Adrenal gland (tissue), 19 donors: Measurements from ENCODE around the gene TIAL1. TPM values are rescaled to one million over a fixed set of nuclear protein-coding genes. Genes with fewer than 3 reads are reported as not detected.
A peak's percentile ranks its signal among the peaks of the same experiment; 100 is the strongest.

Experiments used
- DNase-seq, 7 donors: peaks; one replicate each; pipeline ENCODE4 v3.0.0-alpha.2; 2019 to 2020
- H3K27ac ChIP-seq, 5 donors: fragments of 200-600 bp; sonication (generic) in 4 of 5; 1 replicate in 3 of 5; 2 replicates in 2 of 5; pipeline versions ENCODE4 v1.5.1 to v1.8.0; 2016 to 2020; ENCODE audit warnings: mild to moderate bottlenecking in 1 of 5
- H3K27me3 ChIP-seq: fragments of 200-600 bp; 2 replicates; pipeline ENCODE4 v1.8.0; 2021
- H3K36me3 ChIP-seq, 2 donors: fragments of 200-600 bp; replicated peaks in 1 of 2; 1 replicate in 1 of 2; 2 replicates in 1 of 2; pipeline versions ENCODE4 v1.5.1 to v1.8.0; 2018 to 2022
- H3K4me1 ChIP-seq, 2 donors: fragments of 200-600 bp; replicated peaks in 1 of 2; 1 replicate in 1 of 2; 2 replicates in 1 of 2; pipeline versions ENCODE4 v1.5.1 to v1.8.0; 2018 to 2021
- H3K4me3 ChIP-seq, 4 donors: fragments of 200-600 bp; sonication (generic) in 3 of 4; one replicate each; pipeline ENCODE4 v1.5.1; 2016 to 2018
- H3K9me3 ChIP-seq, 3 donors: fragments of 200-600 bp; sonication (generic) in 1 of 3; replicated peaks in 1 of 3; 1 replicate in 2 of 3; 2 replicates in 1 of 3; pipeline versions ENCODE4 v1.5.1 to v1.8.0; 2016 to 2021
- POLR2A ChIP-seq, 2 donors: fragments of 450-650 bp; IDR thresholded peaks; one replicate each; pipeline ENCODE4 v1.6.1; 2017; ENCODE audit warnings: antibody characterized with exemption in 2 of 2, mild to moderate bottlenecking in 2 of 2, moderate library complexity in 1 of 2
- WGBS, 4 donors: extraction: QIAGEN DNeasy Blood & Tissue Kit in 2 of 4; methylation state at CpG; one replicate each; pipeline versions ENCODE4 v1.1.5 to v1.1.7; 2013 to 2017; 5-methylcytosine and 5-hydroxymethylcytosine counted together
- intact Hi-C, 2 donors: fragments of 100-400 bp; cut with DNase I; formaldehyde crosslinking; loops; one replicate each; pipeline versions ENCODE4 v1.14.1 to v1.15.0; 2022 to 2023
- long read RNA-seq, 10 donors: library from polyadenylated mRNA in 3 of 10; unstranded in 2 of 10; stranded (forward) in 1 of 10; transcript quantifications; one replicate each; pipeline ENCODE4 v2.0.0 and lab custom pipeline, GENCODE V29; 2021 to 2026
- polyA plus RNA-seq, 3 donors: library from polyadenylated mRNA; stranded (reverse); fragments of 200-250 nt in 2 of 3; fragments of 350-450 nt in 1 of 3; fragmentation: Illumina TruSeq in 1 of 3; extraction: RNeasy Lipid Tissue Mini Kit (QIAGEN cat#74804) in 1 of 3; gene quantifications; one replicate each; pipeline ENCODE4 v1.2.3, GENCODE V29; 2013 to 2014
- total RNA-seq, 9 donors: library from RNA; depleted of rRNA in 4 of 9; stranded (reverse); fragments of >200 nt in 4 of 9; fragments of 120-200 nt in 1 of 9; fragmentation: NEBNext Ultra II Directional in 1 of 9; extraction: Animal tissue kit (Norgen Biotek cat#: 25700) in 1 of 9; gene quantifications; one replicate each; pipeline versions ENCODE4 v1.1.0 to v1.2.4, GENCODE V29; 2013 to 2023
- TF ChIP-seq, protein P1 (sequence below), 6 experiments: fragments of 450-650 bp in 4 of 6; fragments of 200-600 bp in 2 of 6; sonication (generic) in 1 of 6; IDR thresholded peaks; 1 replicate in 5 of 6; 2 replicates in 1 of 6; pipeline versions ENCODE4 v1.5.1 to v1.8.0; 2016 to 2021; ENCODE audit warnings: antibody characterized with exemption in 6 of 6, mild to moderate bottlenecking in 2 of 6, moderate library complexity in 1 of 6
- donor health status: healthy with polysubstance abuse.
- donor health status: Bipolar disorder and iron deficiency.
- donor health status: DM: yes; HTN: yes; CAD: no.
- donor health status: DM: no; HTN: no; CAD: no.
- donor health status: DM: no; HTN: no; CAD: no.
- donor health status: DM: yes; HTN: yes; CAD: no.

The TIAL1 gene, protein sequence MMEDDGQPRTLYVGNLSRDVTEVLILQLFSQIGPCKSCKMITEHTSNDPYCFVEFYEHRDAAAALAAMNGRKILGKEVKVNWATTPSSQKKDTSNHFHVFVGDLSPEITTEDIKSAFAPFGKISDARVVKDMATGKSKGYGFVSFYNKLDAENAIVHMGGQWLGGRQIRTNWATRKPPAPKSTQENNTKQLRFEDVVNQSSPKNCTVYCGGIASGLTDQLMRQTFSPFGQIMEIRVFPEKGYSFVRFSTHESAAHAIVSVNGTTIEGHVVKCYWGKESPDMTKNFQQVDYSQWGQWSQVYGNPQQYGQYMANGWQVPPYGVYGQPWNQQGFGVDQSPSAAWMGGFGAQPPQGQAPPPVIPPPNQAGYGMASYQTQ
- total RNA-seq (10 to 100 TPM; 30.7 to 99.8 (median 70.4) TPM), polyA plus RNA-seq (10 to 100 TPM; 45.4 to 92.6 (median 47.8) TPM)
- long read RNA-seq, donor 1, full-length matches to known transcripts: 10 of 10 reads
- long read RNA-seq, donor 1, partial matches to known transcripts: 0 of 10 reads
- long read RNA-seq, donor 1, other reads (novel, unspliced or antisense): 0 of 10 reads
- long read RNA-seq, donor 2, partial matches to known transcripts: 0 of 3 reads
- long read RNA-seq, donor 2, other reads (novel, unspliced or antisense): 0 of 3 reads
- long read RNA-seq, donor 3, full-length matches to known transcripts: 9 of 16 reads
- long read RNA-seq, donor 3, partial matches to known transcripts: 7 of 16 reads
- long read RNA-seq, donor 3, other reads (novel, unspliced or antisense): 0 of 16 reads
- long read RNA-seq, donor 4, partial matches to known transcripts: 1 of 2 reads
- long read RNA-seq, donor 4, other reads (novel, unspliced or antisense): 1 of 2 reads
- long read RNA-seq, donor 5, full-length matches to known transcripts: 16 of 20 reads
- long read RNA-seq, donor 5, partial matches to known transcripts: 3 of 20 reads
- long read RNA-seq, donor 5, other reads (novel, unspliced or antisense): 1 of 20 reads
- long read RNA-seq, donor 6: 0 reads
- long read RNA-seq, donor 7, full-length matches to known transcripts: 9 of 9 reads
- long read RNA-seq, donor 7, partial matches to known transcripts: 0 of 9 reads
- long read RNA-seq, donor 7, other reads (novel, unspliced or antisense): 0 of 9 reads
- long read RNA-seq, donor 8, full-length matches to known transcripts: 8 of 8 reads
- long read RNA-seq, donor 8, partial matches to known transcripts: 0 of 8 reads
- long read RNA-seq, donor 8, other reads (novel, unspliced or antisense): 0 of 8 reads
- long read RNA-seq, donor 9, transcript TIAL1-205 (12 exons, 1,401 nt): major isoform, 8 of 9 reads
- long read RNA-seq, donor 9, partial matches to known transcripts: 0 of 9 reads
- long read RNA-seq, donor 9, other reads (novel, unspliced or antisense): 0 of 9 reads
- long read RNA-seq, donor 10, full-length matches to known transcripts: 6 of 6 reads
- long read RNA-seq, donor 10, partial matches to known transcripts: 0 of 6 reads
- long read RNA-seq, donor 10, other reads (novel, unspliced or antisense): 0 of 6 reads

DNA sequence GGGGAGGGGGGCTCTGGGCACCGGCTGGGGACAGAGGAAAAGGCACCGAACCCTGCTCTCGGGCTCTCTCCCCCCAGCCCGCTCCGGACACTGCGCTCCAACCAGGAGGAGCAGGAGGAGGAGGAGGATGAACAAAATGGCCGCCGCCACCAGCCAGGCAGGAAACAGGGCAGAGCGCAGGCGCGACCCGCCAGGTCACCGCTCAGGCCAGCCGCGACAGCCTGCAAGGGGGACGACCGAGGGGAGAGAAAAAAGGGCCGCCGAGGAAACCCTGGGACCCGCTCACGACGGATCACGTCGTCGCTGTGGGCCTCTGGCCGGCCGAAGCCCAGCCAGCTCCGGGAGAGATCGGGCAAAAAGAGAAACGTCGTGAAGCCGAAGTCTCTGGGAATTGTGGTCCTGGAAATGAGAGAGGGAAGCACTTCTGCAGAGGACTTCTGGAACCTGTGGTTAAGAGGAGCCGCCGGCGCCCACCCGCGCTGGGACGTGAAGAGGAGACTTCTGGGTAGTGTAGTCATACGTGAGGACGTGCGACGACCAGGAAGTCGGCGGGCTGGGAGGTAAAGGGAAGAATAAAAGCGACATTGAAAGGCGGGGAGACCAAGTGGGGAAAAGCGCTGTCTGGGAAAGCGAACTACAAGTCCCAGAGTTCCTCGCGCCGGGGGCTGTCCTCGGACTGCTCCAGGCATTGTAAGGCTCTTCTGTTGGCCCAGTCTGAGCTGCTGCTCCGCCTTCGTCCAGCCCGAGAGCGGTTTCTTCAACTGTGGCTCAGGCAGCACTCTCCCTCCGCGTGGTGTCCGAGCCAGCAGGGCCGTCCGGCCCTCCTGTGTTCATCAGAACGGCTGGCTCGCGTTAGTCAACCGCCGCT, at the start of gene TIAL1:
TSS of gene TIAL1 (minus strand) at position 428 of the 868 bp plus-strand sequence. CDS start 499 bp downstream, outside the sequence.
- H3K27ac ChIP-seq: peak within 1 kb of the TSS; percentile 87 to 99 (median 98)
- WGBS, 4 donors: 0 to 1% (median 1%) methylated on average over 41 to 66 of the region's 66 CpGs
- H3K9me3 ChIP-seq: no peaks in the 10 kb centered on the region
- peak; percentile 72 to 94 for TF ChIP-seq POLR2A (IDR thresholded peaks at IDR 0.05)
- TF ChIP-seq, protein P1, sequence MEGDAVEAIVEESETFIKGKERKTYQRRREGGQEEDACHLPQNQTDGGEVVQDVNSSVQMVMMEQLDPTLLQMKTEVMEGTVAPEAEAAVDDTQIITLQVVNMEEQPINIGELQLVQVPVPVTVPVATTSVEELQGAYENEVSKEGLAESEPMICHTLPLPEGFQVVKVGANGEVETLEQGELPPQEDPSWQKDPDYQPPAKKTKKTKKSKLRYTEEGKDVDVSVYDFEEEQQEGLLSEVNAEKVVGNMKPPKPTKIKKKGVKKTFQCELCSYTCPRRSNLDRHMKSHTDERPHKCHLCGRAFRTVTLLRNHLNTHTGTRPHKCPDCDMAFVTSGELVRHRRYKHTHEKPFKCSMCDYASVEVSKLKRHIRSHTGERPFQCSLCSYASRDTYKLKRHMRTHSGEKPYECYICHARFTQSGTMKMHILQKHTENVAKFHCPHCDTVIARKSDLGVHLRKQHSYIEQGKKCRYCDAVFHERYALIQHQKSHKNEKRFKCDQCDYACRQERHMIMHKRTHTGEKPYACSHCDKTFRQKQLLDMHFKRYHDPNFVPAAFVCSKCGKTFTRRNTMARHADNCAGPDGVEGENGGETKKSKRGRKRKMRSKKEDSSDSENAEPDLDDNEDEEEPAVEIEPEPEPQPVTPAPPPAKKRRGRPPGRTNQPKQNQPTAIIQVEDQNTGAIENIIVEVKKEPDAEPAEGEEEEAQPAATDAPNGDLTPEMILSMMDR (IDR thresholded peaks at IDR 0.05): no peak
- peak; percentile 96 to 100 (median 99) for DNase-seq
- peaks cover 32 to 46% of the 10 kb centered on the region in 2 donors for H3K4me1 ChIP-seq
- intact Hi-C loops: no loop called here
- no peaks in the 10 kb centered on the region for H3K36me3 ChIP-seq
- no peaks in the 10 kb centered on the region for H3K27me3 ChIP-seq
- peak within 1 kb of the TSS; percentile 72 to 84 (median 80) for H3K4me3 ChIP-seq

- WGBS, 4 donors: 94 to 96% (median 94%) methylated on average over 3 of the region's 3 CpGs
- TF ChIP-seq, protein P1 (IDR thresholded peaks at IDR 0.05): no peak
- TF ChIP-seq POLR2A (IDR thresholded peaks at IDR 0.05): no peak
Observed at GRCh38 chr10:119644994-119645393, 48.2 kb upstream of the TIAL1 start.

DNA sequence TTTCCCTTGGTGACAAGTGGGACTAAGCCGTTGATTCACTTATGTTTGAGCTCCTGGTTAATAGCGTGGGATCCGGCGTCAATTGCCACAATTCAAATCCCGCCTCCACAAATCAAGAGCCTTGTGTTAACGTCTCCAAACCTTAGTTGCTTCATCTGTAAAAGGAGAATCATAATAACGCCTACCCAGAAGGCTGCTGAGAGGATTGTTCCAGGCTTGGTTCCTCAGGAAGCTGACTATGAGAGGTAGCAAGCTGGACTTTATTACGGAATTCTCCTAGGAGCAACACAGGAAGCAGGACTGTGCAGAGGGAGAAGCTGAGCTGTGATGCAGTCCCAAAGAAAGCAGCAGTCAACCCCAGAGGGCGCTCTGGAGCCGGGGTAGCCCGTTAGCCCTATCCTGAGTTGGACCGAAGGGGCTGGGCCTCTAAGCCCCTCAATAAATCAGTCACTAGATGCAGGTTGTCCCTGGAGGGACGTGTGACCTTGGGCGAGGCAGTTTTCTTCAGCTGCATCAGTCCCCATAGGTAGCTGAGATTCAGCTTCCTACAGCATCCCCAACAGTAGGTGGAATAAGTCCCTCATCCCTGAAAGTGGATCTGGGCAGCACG, 47.5 kb upstream of the TIAL1 start:
- no peak overlapping the region for H3K4me3 ChIP-seq
- peaks cover 0 to 7% of the 10 kb centered on the region in 2 donors for H3K4me1 ChIP-seq
- H3K27me3 ChIP-seq: no peaks in the 10 kb centered on the region
- H3K27ac ChIP-seq: peak overlapping the region in 4 of 5 donors; percentile 7 to 64 (median 35)
- 52 to 77% (median 64%) methylated on average over 9 to 15 of the region's 15 CpGs for WGBS, 4 donors
- H3K9me3 ChIP-seq: no peaks in the 10 kb centered on the region
- no peaks in the 10 kb centered on the region for H3K36me3 ChIP-seq
- intact Hi-C loops: no loop called here
- peak in 1 of 2 donors; percentile 3 for TF ChIP-seq POLR2A (IDR thresholded peaks at IDR 0.05)
- TF ChIP-seq, protein P1 (IDR thresholded peaks at IDR 0.05): peak in 5 of 6 experiments; percentile 13 to 36 (median 27)
- DNase-seq: peak in 3 of 7 donors; percentile 31 to 56 (median 36)

More at GRCh38 chr10:119644994-119645393, 48.2 kb upstream of the TIAL1 start:
- DNase-seq: no peak
- H3K27ac ChIP-seq: no peak overlapping the region
- H3K27me3 ChIP-seq: no peaks in the 10 kb centered on the region
- no peaks in the 10 kb centered on the region for H3K9me3 ChIP-seq
- intact Hi-C loops: no loop called here
- no peak overlapping the region for H3K4me3 ChIP-seq
- no peaks in the 10 kb centered on the region for H3K36me3 ChIP-seq
- H3K4me1 ChIP-seq: peaks cover 0 to 7% of the 10 kb centered on the region in 2 donors
